ENCODE measurements around the gene HS6ST2. TPM values are rescaled to one million over a fixed set of nuclear protein-coding genes. Genes with fewer than 3 reads are reported as not detected.

The HS6ST2 gene
- total RNA-seq, 2 donors from 2014 or later = 0.85 to 2.0 TPM

DNA sequence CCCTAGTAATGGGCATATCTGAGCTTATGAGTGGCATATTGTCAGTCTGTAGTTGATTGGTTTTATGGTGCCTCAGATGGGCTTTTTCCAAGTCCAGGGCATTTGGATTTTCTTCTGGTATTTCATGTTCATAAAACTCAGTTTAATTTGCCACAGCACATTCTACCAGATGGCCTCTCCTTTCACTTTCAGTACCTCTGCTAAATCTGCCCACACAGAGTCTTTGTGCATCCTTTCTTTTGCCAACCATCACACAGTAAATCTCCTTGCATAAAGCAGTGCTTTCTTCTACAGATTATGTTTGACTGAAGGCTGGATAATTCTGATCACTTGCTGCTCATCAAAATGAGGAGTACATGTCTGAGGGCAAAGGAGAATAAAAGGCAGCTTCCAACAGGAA is 98.2 kb downstream of the HS6ST2 start:
- H3K4me1 ChIP-seq = no peaks in the 10 kb centered on the region
- no peak overlapping the region for H3K4me3 ChIP-seq
- no peak overlapping the region for H3K27ac ChIP-seq
- intact Hi-C loops (cut with DNase I) = no loop called here
- no peak overlapping the region for H3K9ac ChIP-seq (ENCODE audit: low read depth in 2 of 2, low read length in 2 of 2)
- no peak for DNase-seq
- H3K36me3 ChIP-seq = no peaks in the 10 kb centered on the region
- no peaks in the 10 kb centered on the region for H3K9me3 ChIP-seq
- peaks cover 4% of the 10 kb centered on the region for H3K27me3 ChIP-seq
- TF ChIP-seq, protein P1, sequence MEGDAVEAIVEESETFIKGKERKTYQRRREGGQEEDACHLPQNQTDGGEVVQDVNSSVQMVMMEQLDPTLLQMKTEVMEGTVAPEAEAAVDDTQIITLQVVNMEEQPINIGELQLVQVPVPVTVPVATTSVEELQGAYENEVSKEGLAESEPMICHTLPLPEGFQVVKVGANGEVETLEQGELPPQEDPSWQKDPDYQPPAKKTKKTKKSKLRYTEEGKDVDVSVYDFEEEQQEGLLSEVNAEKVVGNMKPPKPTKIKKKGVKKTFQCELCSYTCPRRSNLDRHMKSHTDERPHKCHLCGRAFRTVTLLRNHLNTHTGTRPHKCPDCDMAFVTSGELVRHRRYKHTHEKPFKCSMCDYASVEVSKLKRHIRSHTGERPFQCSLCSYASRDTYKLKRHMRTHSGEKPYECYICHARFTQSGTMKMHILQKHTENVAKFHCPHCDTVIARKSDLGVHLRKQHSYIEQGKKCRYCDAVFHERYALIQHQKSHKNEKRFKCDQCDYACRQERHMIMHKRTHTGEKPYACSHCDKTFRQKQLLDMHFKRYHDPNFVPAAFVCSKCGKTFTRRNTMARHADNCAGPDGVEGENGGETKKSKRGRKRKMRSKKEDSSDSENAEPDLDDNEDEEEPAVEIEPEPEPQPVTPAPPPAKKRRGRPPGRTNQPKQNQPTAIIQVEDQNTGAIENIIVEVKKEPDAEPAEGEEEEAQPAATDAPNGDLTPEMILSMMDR (IDR thresholded peaks at IDR 0.05) = no peak

DNA sequence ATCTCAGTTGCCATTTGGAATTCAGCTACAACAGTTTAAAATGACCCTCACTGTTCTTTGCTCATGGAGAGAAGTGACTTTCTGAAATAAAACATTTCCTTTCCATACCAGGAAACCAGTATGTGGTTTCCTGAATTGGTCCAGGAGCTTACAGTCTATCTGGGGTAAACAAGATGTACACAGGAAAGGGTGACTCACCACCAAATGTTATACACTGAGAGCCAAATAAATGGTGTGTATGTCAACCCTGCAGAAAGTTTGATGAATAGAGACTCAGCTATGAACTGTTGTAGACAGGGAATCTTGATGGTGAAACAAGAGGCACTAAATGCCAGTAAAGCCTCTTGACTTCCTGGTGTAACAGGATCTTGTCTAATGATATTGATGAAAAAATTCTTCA is 100.4 kb downstream of the HS6ST2 start:
- DNase-seq = no peak
- TF ChIP-seq, protein P1 (IDR thresholded peaks at IDR 0.05) = no peak
- Histone ChIP-seq H3K4me1 (no peaks in the 10 kb centered on the region), H3K9ac (ENCODE audit: low read depth in 2 of 2, low read length in 2 of 2) (no peak overlapping the region), H3K9me3 (no peaks in the 10 kb centered on the region), H3K27ac (no peak overlapping the region), H3K36me3 (no peaks in the 10 kb centered on the region), H3K27me3 (peaks cover 4% of the 10 kb centered on the region), H3K4me3 (no peak overlapping the region)
- intact Hi-C loops (cut with DNase I) = no loop called here

DNA sequence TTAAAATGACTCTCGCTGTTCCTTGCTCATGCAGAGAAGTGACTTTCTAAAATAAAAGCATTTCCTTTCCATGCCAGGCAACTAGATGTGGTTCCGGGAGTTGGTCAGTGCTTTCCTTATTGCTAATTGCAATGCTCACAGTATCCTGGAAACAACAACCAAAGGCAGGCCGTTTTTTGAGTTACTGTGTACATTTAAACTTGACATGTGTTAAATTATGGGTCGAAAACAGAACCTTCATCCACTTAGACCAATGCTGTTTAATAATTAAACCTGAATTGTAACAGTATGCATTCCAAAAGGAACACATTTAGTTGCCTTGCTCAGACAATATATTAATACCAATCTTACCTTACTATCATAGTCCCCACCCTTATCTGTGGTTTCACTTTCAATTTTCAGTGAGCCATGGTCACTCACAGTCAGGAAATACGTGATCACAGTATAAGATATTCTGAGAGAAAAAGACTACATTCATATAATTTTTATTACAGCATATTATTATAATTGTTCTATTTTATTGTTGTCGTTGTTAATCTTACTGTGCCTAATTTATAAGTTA is 102.6 kb downstream of the HS6ST2 start:
- DNase-seq = peak; percentile 21
- H3K9me3 ChIP-seq = no peaks in the 10 kb centered on the region
- no peaks in the 10 kb centered on the region for H3K36me3 ChIP-seq
- H3K27me3 ChIP-seq = no peaks in the 10 kb centered on the region
- H3K4me1 ChIP-seq = no peaks in the 10 kb centered on the region
- no peak overlapping the region for H3K4me3 ChIP-seq
- TF ChIP-seq, protein P1 (IDR thresholded peaks at IDR 0.05) = no peak
- peak overlapping the region; percentile 60 for H3K27ac ChIP-seq
- H3K9ac ChIP-seq (ENCODE audit: low read depth in 2 of 2, low read length in 2 of 2) = no peak overlapping the region
- intact Hi-C loops (cut with DNase I) = no loop called here

DNA sequence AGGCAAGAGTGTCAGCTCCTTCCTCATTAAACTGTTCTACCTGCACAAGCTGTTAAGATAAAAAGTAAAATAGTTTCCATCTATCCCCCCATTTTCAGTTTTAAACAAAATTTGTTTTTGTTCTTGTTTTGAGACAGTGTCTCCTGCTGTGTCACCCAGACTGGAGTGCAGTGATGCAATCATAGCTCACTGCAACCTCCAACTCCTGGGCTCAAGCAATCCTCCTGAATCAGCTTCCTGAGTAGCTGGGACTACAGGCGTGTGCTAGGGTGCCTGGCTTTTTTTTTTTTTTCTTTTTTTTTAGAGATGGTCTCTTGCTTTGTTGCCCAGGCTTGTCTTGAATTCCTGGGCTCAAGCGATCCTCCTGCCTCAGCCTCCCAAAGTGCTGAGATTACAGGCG is 105.4 kb downstream of the HS6ST2 start:
- TF ChIP-seq, protein P1 (IDR thresholded peaks at IDR 0.05) = no peak
- H3K4me1 ChIP-seq = no peaks in the 10 kb centered on the region
- H3K4me3 ChIP-seq = no peak overlapping the region
- H3K27ac ChIP-seq = no peak overlapping the region
- H3K27me3 ChIP-seq = peaks cover 5% of the 10 kb centered on the region
- no peaks in the 10 kb centered on the region for H3K9me3 ChIP-seq
- intact Hi-C loops (cut with DNase I) = no loop called here
- H3K36me3 ChIP-seq = no peaks in the 10 kb centered on the region
- no peak overlapping the region for H3K9ac ChIP-seq (ENCODE audit: low read depth in 2 of 2, low read length in 2 of 2)
- DNase-seq = no peak

DNA sequence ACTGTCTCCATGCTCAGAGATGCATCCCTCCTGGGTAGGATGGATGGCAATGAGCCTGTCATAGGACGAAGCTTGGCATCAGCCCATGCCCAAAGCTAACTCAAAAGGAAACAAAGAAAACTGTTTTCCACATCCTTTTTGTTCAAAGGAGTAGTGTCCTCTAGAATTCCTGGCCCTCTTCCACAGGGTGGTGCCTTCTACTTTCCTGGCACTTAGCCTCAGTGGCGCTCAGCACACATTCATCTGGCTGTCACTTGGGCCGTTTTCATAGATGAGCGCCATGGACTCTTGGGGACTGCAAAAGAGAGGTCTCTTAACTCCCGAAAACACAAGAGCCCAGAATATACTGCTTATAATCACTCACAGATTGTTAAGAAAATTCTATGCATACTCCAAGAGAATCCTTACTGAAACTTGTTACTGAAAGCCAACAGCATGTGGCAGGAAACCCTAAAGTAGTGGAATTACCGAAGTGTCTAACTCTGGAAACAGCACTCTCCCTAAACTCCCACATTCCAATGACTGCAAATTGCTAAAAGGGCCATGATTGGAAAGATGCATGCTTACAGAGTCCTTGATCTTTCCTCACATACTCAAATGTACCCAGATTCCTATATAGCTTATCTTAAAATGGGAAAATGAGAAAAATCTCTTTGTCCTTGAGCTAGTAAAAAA is 110.0 kb downstream of the HS6ST2 start:
- TF ChIP-seq, protein P1 (IDR thresholded peaks at IDR 0.05) = no peak
- H3K4me1 ChIP-seq = no peaks in the 10 kb centered on the region
- H3K27me3 ChIP-seq = peaks cover 5% of the 10 kb centered on the region
- H3K9ac ChIP-seq (ENCODE audit: low read depth in 2 of 2, low read length in 2 of 2) = no peak overlapping the region
- intact Hi-C loops (cut with DNase I) = no loop called here
- H3K36me3 ChIP-seq = no peaks in the 10 kb centered on the region
- no peaks in the 10 kb centered on the region for H3K9me3 ChIP-seq
- H3K27ac ChIP-seq = no peak overlapping the region
- no peak for DNase-seq
- no peak overlapping the region for H3K4me3 ChIP-seq
